Measurements from ENCODE around the gene CASR. TPM values are rescaled to one million over a fixed set of nuclear protein-coding genes. Genes with fewer than 3 reads are reported as not detected.

Gene CASR
- polyA plus RNA-seq, 1 of the 3 experiments (the other 2 are of a cell fraction), result not detected

DNA sequence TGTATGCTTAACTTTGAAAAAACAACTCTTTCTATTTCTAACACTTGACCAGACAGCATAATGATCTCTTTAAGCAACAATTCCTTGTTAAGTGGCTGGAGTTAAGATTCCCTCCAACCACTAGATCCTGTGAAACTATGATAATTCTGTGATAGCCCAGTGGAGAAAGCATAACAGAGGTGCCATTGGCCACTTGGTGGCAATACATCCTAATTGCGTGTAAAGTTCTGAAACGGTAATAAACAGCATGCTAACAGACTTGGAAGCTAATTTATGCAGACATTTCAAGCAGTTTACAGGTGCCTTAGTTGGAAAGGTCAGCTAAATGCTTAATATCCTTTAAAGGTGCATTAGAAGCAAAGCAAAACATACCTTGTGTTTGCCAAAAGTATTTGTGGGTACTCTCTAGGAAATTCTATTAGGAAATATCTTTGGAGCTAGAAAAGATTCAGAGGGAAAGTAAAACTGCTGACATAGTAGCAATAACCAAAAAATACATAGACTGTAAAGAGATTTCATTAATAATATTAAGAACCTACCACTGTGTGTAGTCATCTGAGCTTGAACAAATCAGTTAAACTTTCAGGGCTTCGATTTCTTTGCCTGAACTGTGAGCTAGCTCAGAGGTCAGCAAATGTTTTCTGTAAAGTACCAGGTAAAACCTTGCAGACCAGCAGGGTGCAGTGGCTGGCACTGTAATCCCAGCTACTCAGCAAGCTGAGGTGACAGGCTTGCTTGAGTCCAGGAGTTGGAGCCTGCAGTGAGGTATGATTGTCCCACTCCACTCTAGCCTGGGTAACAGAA is 122.6 kb downstream of the CASR start:
- WGBS (ENCODE audit: low lambda C conversion rate), result 2% methylated on average over 3 of the region's 3 CpGs
- H3K4me3 ChIP-seq (ENCODE audit: low read depth in 2 of 2, low read length in 1 of 2), result no peak overlapping the region
- H4K20me1 ChIP-seq (ENCODE audit: insufficient read depth), result no peaks in the 10 kb centered on the region
- H3K4me1 ChIP-seq (ENCODE audit: control insufficient read depth in 1 of 2, insufficient read depth in 2 of 2, low read depth in 1 of 2, low read length in 1 of 2), result no peaks in the 10 kb centered on the region
- H3K9me3 ChIP-seq, result no peaks in the 10 kb centered on the region
- no peak for DNase-seq
- no peak overlapping the region for H2AFZ ChIP-seq (ENCODE audit: low read depth)
- no peaks in the 10 kb centered on the region for H3F3A ChIP-seq (replicated peaks; ENCODE audit: insufficient read depth)
- H3K27ac ChIP-seq (ENCODE audit: low read depth in 2 of 2, low read length in 1 of 2), result no peak overlapping the region
- H3K36me3 ChIP-seq (replicated peaks in 1 of 2; ENCODE audit: control insufficient read depth in 1 of 2, insufficient read depth in 2 of 2, low read length in 1 of 2), result no peaks in the 10 kb centered on the region
- POLR2A ChIA-PET, result no interaction called here
- no peak overlapping the region for H3K4me2 ChIP-seq
- TF ChIP-seq CHD2 (IDR thresholded peaks at IDR 0.05; ENCODE audit: low read length, partially characterized antibody) (no peak), RAD21 (IDR thresholded peaks at IDR 0.05; ENCODE audit: low read length) (peak; percentile 40)
- no peaks in the 10 kb centered on the region for H3K79me2 ChIP-seq (ENCODE audit: insufficient read depth)
- CTCF ChIA-PET, result interaction anchor here (0.8 to 1.7 kb wide), 10 partner anchors 9 to 86 kb away, joined by 3 to 6 read pairs (median 4); partner anchors contain the start of gene CSTA
- H3K9ac ChIP-seq, result no peak overlapping the region
- no peaks in the 10 kb centered on the region for H3K9me2 ChIP-seq
- no peaks in the 10 kb centered on the region; the same call in 1 of the 2 replicates for H3K27me3 ChIP-seq (ENCODE audit: insufficient read depth)

DNA sequence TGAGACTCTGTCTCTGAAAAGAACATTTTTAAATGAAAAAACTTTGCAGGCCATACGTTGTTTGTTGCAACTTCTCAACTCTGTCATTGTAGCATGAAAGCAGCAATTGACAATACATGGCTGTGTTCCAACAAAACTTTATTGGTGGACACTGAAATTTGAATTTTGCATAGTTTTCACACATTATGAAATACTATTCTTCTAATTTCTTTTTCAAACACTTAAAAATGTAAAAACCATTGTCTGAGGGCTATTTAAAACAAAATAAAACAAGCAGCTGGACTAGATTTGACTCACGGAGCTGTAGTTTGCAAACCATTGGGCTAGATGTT is 123.1 kb downstream of the CASR start:
- Histone ChIP-seq H3F3A (replicated peaks; ENCODE audit: insufficient read depth) (no peaks in the 10 kb centered on the region), H3K4me1 (ENCODE audit: control insufficient read depth in 1 of 2, insufficient read depth in 2 of 2, low read depth in 1 of 2, low read length in 1 of 2) (no peaks in the 10 kb centered on the region), H3K9me2 (no peaks in the 10 kb centered on the region), H3K4me3 (ENCODE audit: low read depth in 2 of 2, low read length in 1 of 2) (no peak overlapping the region), H2AFZ (ENCODE audit: low read depth) (no peak overlapping the region), H4K20me1 (ENCODE audit: insufficient read depth) (no peaks in the 10 kb centered on the region), H3K36me3 (replicated peaks in 1 of 2; ENCODE audit: control insufficient read depth in 1 of 2, insufficient read depth in 2 of 2, low read length in 1 of 2) (no peaks in the 10 kb centered on the region), H3K4me2 (no peak overlapping the region), H3K9me3 (no peaks in the 10 kb centered on the region), H3K27ac (ENCODE audit: low read depth in 2 of 2, low read length in 1 of 2) (no peak overlapping the region), H3K9ac (no peak overlapping the region), H3K27me3 (ENCODE audit: insufficient read depth) (no peaks in the 10 kb centered on the region; the same call in 1 of the 2 replicates), H3K79me2 (ENCODE audit: insufficient read depth) (no peaks in the 10 kb centered on the region)
- DNase-seq, result no peak
- WGBS (ENCODE audit: low lambda C conversion rate), result 32% methylated on average over 2 of the region's 2 CpGs
- POLR2A ChIA-PET, result no interaction called here
- TF ChIP-seq FOSL2 (IDR thresholded peaks at IDR 0.05; ENCODE audit: borderline replicate concordance, low read depth) (no peak), FOXJ3 (CRISPR knock-in tag; IDR thresholded peaks at IDR 0.05) (no peak)
- CTCF ChIA-PET, result interaction anchor here (0.8 to 1.7 kb wide), 10 partner anchors 9 to 85 kb away, joined by 3 to 6 read pairs (median 3); partner anchors contain the start of gene CSTA

DNA sequence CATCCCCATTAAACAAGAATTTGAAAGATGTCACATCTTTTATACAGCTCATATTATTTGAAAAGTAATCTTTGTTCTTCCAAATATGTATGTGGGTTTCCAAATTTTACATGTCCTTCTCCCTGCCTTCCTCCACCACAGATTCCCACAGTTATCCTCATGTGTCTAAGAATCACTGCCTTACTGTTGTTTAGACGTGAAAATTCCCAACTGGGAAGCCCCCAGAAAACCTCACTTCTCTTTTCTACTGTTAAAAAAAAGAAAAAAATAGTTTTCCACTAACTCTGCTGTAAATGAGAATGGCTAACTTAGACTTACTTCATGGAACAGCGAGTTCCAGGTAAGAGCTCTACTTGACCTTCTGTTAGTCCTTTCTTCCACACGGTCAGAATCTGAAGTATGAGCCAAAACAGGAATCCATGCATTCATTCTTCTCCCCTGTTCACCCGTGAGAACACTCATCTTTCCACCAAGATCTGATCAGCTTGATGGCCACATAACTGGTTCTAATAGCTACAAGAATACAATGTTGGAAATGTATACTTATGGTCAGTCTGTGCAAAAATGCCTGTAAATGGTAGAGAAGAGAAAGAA is 123.7 kb downstream of the CASR start:
- H3K9me3 ChIP-seq, result no peaks in the 10 kb centered on the region
- no peak overlapping the region for H3K4me2 ChIP-seq
- ChIA-PET CTCF (interaction anchor here (0.9 to 1.7 kb wide), 5 partner anchors 8 to 32 kb away, joined by 3 to 6 read pairs (median 3); partner anchors contain the start of gene CSTA), POLR2A (no interaction called here)
- WGBS (ENCODE audit: low lambda C conversion rate), result 23% methylated on average over 4 of the region's 4 CpGs
- H3K36me3 ChIP-seq (replicated peaks in 1 of 2; ENCODE audit: control insufficient read depth in 1 of 2, insufficient read depth in 2 of 2, low read length in 1 of 2), result no peaks in the 10 kb centered on the region
- H4K20me1 ChIP-seq (ENCODE audit: insufficient read depth), result no peaks in the 10 kb centered on the region
- no peaks in the 10 kb centered on the region for H3K9me2 ChIP-seq
- H3K9ac ChIP-seq, result no peak overlapping the region
- no peak overlapping the region for H3K4me3 ChIP-seq (ENCODE audit: low read depth in 2 of 2, low read length in 1 of 2)
- no peaks in the 10 kb centered on the region for H3F3A ChIP-seq (replicated peaks; ENCODE audit: insufficient read depth)
- H3K4me1 ChIP-seq (ENCODE audit: control insufficient read depth in 1 of 2, insufficient read depth in 2 of 2, low read depth in 1 of 2, low read length in 1 of 2), result no peaks in the 10 kb centered on the region
- no peak overlapping the region for H3K27ac ChIP-seq (ENCODE audit: low read depth in 2 of 2, low read length in 1 of 2)
- no peaks in the 10 kb centered on the region; the same call in 1 of the 2 replicates for H3K27me3 ChIP-seq (ENCODE audit: insufficient read depth)
- H3K79me2 ChIP-seq (ENCODE audit: insufficient read depth), result no peaks in the 10 kb centered on the region
- no peak for DNase-seq
- H2AFZ ChIP-seq (ENCODE audit: low read depth), result no peak overlapping the region
- no peak for TF ChIP-seq FOXM1 (IDR thresholded peaks at IDR 0.05; ENCODE audit: low read depth)
